GM21447 (cell line): Measurements from ENCODE around the gene TRHDE.

ENCODE experiments used
- ATAC-seq: cut with Tn5 transposase; IDR thresholded peaks from one replicate; pipeline ENCODE4 v1.9.1; 2021; ENCODE audit not compliant: unreplicated experiment

The TRHDE gene

GRCh38 chr12:72433298-72433697 lies 161.1 kb downstream of the TRHDE start:
- ATAC-seq, result no peak

- no peak for ATAC-seq
Observed at GRCh38 chr12:72434999-72435398, 162.8 kb downstream of the TRHDE start.

- ATAC-seq, result no peak
Observed at GRCh38 chr12:72442217-72442616, 170.0 kb downstream of the TRHDE start.

GRCh38 chr12:72444125-72444524 lies 172.0 kb downstream of the TRHDE start:
- no peak for ATAC-seq

GRCh38 chr12:72444566-72444965 lies 172.4 kb downstream of the TRHDE start:
- no peak for ATAC-seq

GRCh38 chr12:72448089-72448488 lies 175.9 kb downstream of the TRHDE start:
- ATAC-seq, result no peak

GRCh38 chr12:72448805-72449204 lies 176.6 kb downstream of the TRHDE start:
- ATAC-seq, result no peak

GRCh38 chr12:72453066-72453465 lies 180.9 kb downstream of the TRHDE start:
- no peak for ATAC-seq

GRCh38 chr12:72453550-72453949 lies 181.4 kb downstream of the TRHDE start:
- no peak for ATAC-seq

GRCh38 chr12:72464471-72464870 lies 192.3 kb downstream of the TRHDE start:
- ATAC-seq, result no peak

- no peak for ATAC-seq
Observed at GRCh38 chr12:72465155-72465554, 193.0 kb downstream of the TRHDE start.

- no peak for ATAC-seq
Observed at GRCh38 chr12:72465940-72466630, 193.9 kb downstream of the TRHDE start.

- ATAC-seq, result no peak
Observed at GRCh38 chr12:72467985-72468384, 195.8 kb downstream of the TRHDE start.

GRCh38 chr12:72468505-72468904 lies 196.3 kb downstream of the TRHDE start:
- no peak for ATAC-seq

- no peak for ATAC-seq
Observed at GRCh38 chr12:72471806-72472205, 199.6 kb downstream of the TRHDE start.

GRCh38 chr12:72472350-72472749 lies 200.2 kb downstream of the TRHDE start:
- ATAC-seq, result no peak

- ATAC-seq, result no peak
Observed at GRCh38 chr12:72476301-72476700, 204.1 kb downstream of the TRHDE start.

- no peak for ATAC-seq
Observed at GRCh38 chr12:72485017-72485701, 213.0 kb downstream of the TRHDE start.

GRCh38 chr12:72491426-72491825 lies 219.3 kb downstream of the TRHDE start:
- no peak for ATAC-seq

- ATAC-seq, result no peak
Observed at GRCh38 chr12:72493407-72493806, 221.2 kb downstream of the TRHDE start.

GRCh38 chr12:72498354-72498753 lies 226.2 kb downstream of the TRHDE start:
- ATAC-seq, result no peak

GRCh38 chr12:72499244-72499643 lies 227.1 kb downstream of the TRHDE start:
- no peak for ATAC-seq

GRCh38 chr12:72502546-72502945 lies 230.4 kb downstream of the TRHDE start:
- no peak for ATAC-seq
